Rectal smooth muscle tissue (tissue), 1 donor: ENCODE results near the gene AGMO.

ENCODE experiments used
- H3K27ac ChIP-seq: one replicate; pipeline ENCODE4 v1.7.0; 2013; ENCODE audit warnings: low read depth, low read length, inconsistent platforms
- H3K27me3 ChIP-seq: one replicate; pipeline ENCODE4 v1.7.0; 2013; ENCODE audit warnings: low read length; ENCODE audit not compliant: control insufficient read depth, insufficient read depth
- H3K36me3 ChIP-seq: one replicate; pipeline ENCODE4 v1.7.0; 2013; ENCODE audit warnings: low read length; ENCODE audit not compliant: control insufficient read depth, insufficient read depth
- H3K4me1 ChIP-seq: one replicate; pipeline ENCODE4 v1.7.0; 2013; ENCODE audit warnings: low read length; ENCODE audit not compliant: control insufficient read depth, insufficient read depth
- H3K4me3 ChIP-seq: one replicate; pipeline ENCODE4 v1.7.0; 2013; ENCODE audit warnings: low read length
- H3K9ac ChIP-seq: one replicate; pipeline ENCODE4 v1.7.0; 2013; ENCODE audit warnings: low read length

Gene AGMO

DNA sequence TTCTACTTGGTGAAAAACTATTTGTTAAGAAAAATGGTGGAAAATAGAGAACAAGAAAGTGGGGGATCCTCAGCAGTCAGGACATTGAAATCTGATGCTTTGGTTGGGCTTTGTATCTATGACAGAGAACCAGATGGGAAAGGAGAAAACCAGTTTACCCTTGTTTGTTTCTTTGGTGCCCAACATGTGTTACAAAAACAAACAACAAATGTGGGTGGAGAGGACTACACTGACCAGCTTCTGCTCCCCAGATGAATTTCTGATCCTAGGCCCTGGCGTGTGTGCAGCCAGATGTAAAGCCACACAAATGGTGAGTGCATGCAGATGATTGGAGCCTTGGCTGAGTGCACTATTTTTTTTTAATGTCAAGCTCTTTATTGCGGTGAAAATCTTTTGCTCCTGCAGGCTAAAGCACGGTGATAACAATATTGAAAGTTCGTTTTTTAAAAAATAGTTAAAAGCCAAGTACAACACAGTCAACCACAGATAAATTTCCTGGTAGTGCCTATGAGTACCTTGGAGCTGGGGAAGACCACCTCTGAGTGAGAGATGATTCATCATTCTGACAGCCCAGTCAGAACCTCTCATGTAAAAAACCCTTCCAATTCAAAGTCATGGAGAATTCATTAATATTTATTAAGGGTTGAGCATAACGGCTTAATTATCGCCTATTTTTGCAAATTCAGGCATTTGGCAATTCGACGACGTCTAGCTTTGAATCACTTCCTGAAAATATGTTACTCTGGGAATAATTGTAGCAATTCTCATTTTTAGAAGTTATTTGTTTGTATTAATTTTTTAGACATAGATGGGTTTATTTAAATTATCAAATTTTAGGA, 163.7 kb downstream of the AGMO start:
- no peak overlapping the region for H3K4me3 ChIP-seq
- no peaks in the 10 kb centered on the region for H3K36me3 ChIP-seq
- H3K9ac ChIP-seq = no peak overlapping the region
- no peaks in the 10 kb centered on the region for H3K4me1 ChIP-seq
- H3K27ac ChIP-seq = no peak overlapping the region
- no peaks in the 10 kb centered on the region for H3K27me3 ChIP-seq

DNA sequence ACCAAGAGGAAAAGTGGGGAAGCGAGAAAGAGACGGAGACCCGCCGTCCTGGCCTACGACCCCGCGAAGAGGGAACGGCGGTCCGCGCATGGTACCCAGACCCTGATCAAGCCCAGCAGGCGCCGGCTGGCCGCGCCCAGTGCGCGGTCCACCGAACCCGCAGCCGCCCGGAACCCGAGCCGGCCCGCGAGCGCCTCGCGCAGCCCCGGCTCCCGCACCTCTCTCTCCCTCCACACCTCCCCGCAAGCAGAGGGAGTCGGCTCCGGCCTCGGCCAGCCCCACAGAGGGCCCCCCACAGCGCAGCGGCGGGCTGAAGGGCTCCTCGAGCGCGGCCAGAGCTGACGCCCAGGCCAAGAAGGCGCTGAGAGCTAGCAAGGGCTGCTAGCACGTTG, 164.7 kb downstream of the AGMO start:
- no peak overlapping the region for H3K27ac ChIP-seq

DNA sequence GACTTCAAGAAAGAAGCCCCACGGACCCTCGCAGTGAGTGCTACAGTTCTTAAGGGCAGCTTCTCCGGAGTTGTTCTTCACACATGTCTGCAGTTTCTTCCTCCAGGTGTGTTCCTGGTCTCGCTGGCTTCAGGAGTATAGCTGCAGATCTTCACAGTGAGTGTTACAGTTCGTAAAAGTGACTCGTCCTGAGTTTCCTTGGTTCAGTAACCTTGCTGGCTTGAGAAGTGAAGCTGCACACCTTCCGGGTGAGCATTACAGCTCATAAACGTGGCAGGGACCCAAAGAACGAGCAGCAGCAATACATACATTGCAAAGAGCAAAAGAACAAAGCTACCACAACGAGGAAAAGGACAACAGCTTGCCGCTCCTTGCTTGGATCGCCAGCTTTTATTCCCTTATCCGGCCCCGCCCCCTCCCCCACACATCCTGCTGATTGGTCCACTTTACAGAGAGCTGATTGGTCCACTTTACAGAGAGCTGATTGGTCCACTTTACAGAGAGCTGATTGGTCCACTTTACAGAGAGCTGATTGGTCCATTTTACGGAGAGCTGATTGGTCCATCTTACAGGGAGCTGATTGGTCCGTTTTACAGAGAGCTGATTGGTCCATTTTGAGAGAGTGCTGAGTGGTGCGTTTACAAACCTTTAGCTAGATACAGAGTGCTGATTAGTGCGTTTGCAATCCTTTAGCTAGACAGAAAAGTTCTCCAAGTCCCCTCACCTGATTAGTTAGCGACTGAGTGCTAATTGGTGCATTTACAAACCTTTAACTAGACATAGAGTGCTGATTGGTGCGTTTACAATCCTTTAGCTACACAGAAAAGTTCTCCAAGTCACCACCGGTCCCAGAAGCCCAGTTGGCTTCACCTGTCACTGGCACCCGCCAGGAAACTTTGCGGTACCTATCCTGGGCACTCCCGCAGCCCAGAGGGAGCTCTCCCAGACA, 165.3 kb downstream of the AGMO start:
- H3K27ac ChIP-seq = no peak overlapping the region
- H3K27me3 ChIP-seq = no peaks in the 10 kb centered on the region
- no peak overlapping the region for H3K4me3 ChIP-seq
- no peaks in the 10 kb centered on the region for H3K36me3 ChIP-seq
- H3K9ac ChIP-seq = no peak overlapping the region
- no peaks in the 10 kb centered on the region for H3K4me1 ChIP-seq

More for the DNA sequence above, 164.7 kb downstream of the AGMO start:
- Histone ChIP-seq H3K36me3 (no peaks in the 10 kb centered on the region), H3K9ac (no peak overlapping the region), H3K4me1 (no peaks in the 10 kb centered on the region), H3K27me3 (no peaks in the 10 kb centered on the region), H3K4me3 (no peak overlapping the region)

GRCh38 chr7:15389073-15389472, 172.7 kb downstream of the AGMO start:
- Histone ChIP-seq H3K27me3 (no peaks in the 10 kb centered on the region), H3K36me3 (no peaks in the 10 kb centered on the region), H3K4me3 (no peak overlapping the region), H3K27ac (no peak overlapping the region), H3K9ac (no peak overlapping the region), H3K4me1 (no peaks in the 10 kb centered on the region)

DNA sequence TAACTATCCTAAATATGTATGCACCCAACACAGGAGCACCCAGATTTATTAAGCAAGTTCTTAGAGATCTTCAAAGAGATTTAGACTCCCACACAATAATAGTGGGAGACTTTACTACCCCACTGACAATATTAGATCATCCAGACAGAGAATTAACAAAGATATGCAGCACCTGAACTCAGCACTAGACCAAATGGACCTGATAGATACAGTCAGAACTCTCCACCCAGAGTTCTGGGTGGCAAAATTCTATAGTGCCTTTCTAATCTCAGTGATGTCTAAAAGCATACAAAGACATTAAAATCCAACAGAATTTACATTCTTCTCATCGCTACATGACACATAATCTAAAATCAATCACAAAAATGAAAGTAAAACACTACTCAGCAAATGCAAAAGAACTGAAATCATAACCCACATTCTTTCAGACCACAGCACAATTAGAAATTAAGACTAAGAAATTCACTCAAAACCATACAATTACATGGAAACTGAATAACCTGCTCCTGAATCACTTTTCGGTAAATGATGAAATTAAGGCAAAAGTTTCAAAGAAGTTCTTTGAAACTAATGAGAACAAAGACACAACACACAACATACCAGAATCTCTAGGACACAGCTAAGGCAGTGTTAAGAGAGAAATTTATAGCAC, 183.2 kb downstream of the AGMO start:
- Histone ChIP-seq H3K27me3 (no peaks in the 10 kb centered on the region), H3K9ac (no peak overlapping the region), H3K36me3 (no peaks in the 10 kb centered on the region), H3K4me3 (no peak overlapping the region), H3K27ac (no peak overlapping the region), H3K4me1 (no peaks in the 10 kb centered on the region)

DNA sequence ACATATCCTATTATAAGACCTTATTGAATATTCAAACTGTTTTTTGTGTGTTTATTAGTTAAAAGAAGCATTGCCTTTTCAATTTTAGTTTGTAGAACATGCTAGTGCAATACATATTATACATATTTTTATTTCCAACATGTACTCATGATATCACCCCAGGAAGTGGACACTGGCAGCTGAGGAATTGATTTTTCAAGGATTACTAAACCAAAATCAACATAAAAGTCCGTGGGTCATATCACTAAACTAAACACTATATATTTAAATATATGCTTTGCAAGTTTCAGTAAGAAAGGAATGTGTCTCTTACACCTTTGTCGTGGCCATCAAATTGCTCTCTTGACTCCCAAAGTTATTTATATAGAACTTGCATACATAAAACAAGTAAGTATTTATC, 185.2 kb downstream of the AGMO start:
- H3K27ac ChIP-seq = no peak overlapping the region
- H3K4me3 ChIP-seq = no peak overlapping the region
- no peak overlapping the region for H3K9ac ChIP-seq
- H3K27me3 ChIP-seq = no peaks in the 10 kb centered on the region
- no peaks in the 10 kb centered on the region for H3K4me1 ChIP-seq
- H3K36me3 ChIP-seq = no peaks in the 10 kb centered on the region

DNA sequence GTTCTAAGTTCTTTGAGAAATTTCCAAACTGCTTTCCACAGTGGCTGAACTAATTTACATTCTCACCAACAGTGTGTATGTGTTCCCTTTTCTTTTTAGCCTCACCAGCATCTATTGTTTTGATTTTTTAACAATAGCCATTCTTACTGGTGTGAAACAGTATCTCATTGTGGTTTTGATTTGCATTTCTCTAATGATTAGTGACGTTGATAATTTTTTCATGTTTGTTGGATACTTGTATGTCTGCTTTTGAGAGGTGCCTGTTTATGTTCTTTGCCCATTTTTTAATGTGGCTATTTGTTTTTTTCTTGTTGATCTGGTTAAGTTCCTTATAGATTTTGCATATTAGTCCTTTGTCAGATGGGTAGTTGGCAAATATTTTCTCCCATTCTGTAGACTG, 191.4 kb downstream of the AGMO start:
- Histone ChIP-seq H3K4me3 (no peak overlapping the region), H3K27ac (no peak overlapping the region), H3K9ac (no peak overlapping the region), H3K4me1 (no peaks in the 10 kb centered on the region), H3K27me3 (no peaks in the 10 kb centered on the region), H3K36me3 (no peaks in the 10 kb centered on the region)

DNA sequence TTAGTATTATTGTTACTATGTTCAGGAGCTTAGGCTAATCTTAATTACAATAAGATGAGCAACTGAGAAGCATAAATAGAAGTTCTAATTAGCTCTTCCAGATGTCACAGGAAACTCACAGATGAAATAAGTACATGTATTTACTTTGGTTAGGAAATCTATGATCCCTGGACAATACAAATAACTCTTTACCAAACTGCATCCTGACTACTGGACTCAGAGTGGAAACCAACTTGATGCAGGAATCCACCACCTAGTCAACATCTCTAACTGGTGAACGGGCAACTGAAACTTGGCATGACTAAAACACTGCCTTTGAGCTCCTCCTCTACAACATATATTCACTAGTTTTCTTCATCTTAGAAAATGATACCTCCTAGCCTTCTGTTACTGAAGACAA, 193.2 kb downstream of the AGMO start:
- Histone ChIP-seq H3K36me3 (no peaks in the 10 kb centered on the region), H3K9ac (no peak overlapping the region), H3K4me3 (no peak overlapping the region), H3K4me1 (no peaks in the 10 kb centered on the region), H3K27me3 (no peaks in the 10 kb centered on the region), H3K27ac (no peak overlapping the region)

GRCh38 chr7:15367897-15368296, 193.9 kb downstream of the AGMO start:
- H3K27ac ChIP-seq = no peak overlapping the region
- no peak overlapping the region for H3K9ac ChIP-seq
- H3K4me3 ChIP-seq = no peak overlapping the region
- H3K36me3 ChIP-seq = no peaks in the 10 kb centered on the region
- no peaks in the 10 kb centered on the region for H3K27me3 ChIP-seq
- H3K4me1 ChIP-seq = no peaks in the 10 kb centered on the region

DNA sequence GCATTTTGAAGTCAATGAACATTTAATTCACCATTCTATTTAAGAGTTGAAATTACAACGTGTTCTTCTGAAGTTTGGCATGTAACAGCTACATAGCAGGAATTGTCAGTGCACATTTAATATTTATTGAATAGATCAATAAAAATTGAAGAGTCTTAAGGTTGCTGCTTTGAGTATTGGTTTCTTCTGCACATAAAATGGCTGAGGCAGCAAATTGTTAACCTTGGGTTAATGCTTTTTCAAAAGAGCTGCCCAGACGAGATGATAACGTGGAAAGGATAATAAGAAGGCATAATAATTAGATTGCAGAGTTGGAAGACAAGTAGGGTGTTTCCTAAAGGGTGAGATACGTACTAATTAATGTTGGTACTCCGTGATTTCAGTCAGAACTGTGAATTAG, 203.7 kb downstream of the AGMO start:
- Histone ChIP-seq H3K36me3 (no peaks in the 10 kb centered on the region), H3K27me3 (no peaks in the 10 kb centered on the region), H3K4me3 (no peak overlapping the region), H3K4me1 (no peaks in the 10 kb centered on the region), H3K27ac (no peak overlapping the region), H3K9ac (no peak overlapping the region)

DNA sequence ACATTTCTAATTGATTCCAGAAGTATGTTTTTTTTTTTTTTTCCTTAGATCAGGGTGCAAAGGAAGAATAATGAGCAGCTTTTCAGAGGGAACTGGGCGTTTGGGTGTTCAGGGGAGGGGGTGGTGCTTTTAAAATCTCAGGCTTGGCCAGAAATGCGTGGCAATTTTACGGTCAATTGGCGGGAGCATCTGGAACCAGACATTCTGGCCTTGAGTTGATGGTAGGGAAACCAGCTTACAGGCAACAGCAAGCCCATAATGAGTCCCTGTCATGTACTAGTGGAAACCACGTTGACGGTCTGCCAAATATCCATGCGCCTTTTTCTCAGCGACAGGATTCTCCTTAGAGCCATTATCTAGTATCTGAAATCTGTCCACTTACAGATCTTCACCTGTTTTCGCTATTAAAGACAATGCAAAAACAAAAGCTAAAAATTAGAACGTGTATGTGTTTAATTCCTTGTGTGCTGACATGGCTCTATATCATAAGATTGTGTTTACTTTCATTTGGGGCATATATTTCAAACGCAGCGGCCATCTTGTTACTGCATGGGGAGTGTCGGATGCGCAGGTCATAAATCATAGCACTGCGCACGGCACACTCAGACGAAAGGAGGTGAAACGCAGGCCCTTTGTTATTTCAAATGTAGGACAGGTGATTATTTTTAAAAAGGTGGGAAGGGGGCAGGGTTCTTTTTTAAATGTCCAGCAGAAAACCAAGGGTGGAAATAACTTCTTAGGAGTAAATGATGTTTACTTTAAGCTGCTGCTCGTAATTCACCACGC, 209.2 kb downstream of the AGMO start:
- H3K36me3 ChIP-seq = no peaks in the 10 kb centered on the region
- H3K9ac ChIP-seq = no peak overlapping the region
- no peak overlapping the region for H3K27ac ChIP-seq
- H3K4me3 ChIP-seq = no peak overlapping the region
- no peaks in the 10 kb centered on the region for H3K4me1 ChIP-seq
- no peaks in the 10 kb centered on the region for H3K27me3 ChIP-seq

- Histone ChIP-seq H3K27ac (no peak overlapping the region), H3K27me3 (no peaks in the 10 kb centered on the region), H3K4me3 (no peak overlapping the region), H3K36me3 (no peaks in the 10 kb centered on the region), H3K9ac (no peak overlapping the region), H3K4me1 (no peaks in the 10 kb centered on the region)
Observed at GRCh38 chr7:15345216-15345615, 216.6 kb downstream of the AGMO start.
